Epithelial cell of proximal tubule (primary cell): ENCODE data around the gene PTMA. TPM values are rescaled to one million over a fixed set of nuclear protein-coding genes. Genes with fewer than 3 reads are reported as not detected.

Experiments
- DNase-seq: peaks from one replicate; pipeline ENCODE4 v3.0.0-alpha.2; 2011; ENCODE audit warnings: low read depth
- H3K4me3 ChIP-seq: 2 replicates; pipeline ENCODE4 v1.5.1; 2011; ENCODE audit warnings: low read depth, mild to moderate bottlenecking, low read length
- CTCF ChIP-seq: conservative IDR thresholded peaks from 2 replicates; pipeline ENCODE4 v1.5.1; 2012; ENCODE audit warnings: low read depth, mild to moderate bottlenecking, low read length
- total RNA-seq: library from RNA; depleted of rRNA; stranded (reverse); fragments of >200 nt; gene quantifications from 2 replicates; pipeline ENCODE4 v1.2.3, GENCODE V29; 2015

Gene PTMA
- total RNA-seq, 1 donor from 2014 or later: 2,011 TPM

GRCh38 chr2:231684314-231685223, 23.8 kb upstream of the PTMA start:
- no peak for TF ChIP-seq CTCF
- DNase-seq: no peak
- H3K4me3 ChIP-seq: no peak overlapping the region

DNA sequence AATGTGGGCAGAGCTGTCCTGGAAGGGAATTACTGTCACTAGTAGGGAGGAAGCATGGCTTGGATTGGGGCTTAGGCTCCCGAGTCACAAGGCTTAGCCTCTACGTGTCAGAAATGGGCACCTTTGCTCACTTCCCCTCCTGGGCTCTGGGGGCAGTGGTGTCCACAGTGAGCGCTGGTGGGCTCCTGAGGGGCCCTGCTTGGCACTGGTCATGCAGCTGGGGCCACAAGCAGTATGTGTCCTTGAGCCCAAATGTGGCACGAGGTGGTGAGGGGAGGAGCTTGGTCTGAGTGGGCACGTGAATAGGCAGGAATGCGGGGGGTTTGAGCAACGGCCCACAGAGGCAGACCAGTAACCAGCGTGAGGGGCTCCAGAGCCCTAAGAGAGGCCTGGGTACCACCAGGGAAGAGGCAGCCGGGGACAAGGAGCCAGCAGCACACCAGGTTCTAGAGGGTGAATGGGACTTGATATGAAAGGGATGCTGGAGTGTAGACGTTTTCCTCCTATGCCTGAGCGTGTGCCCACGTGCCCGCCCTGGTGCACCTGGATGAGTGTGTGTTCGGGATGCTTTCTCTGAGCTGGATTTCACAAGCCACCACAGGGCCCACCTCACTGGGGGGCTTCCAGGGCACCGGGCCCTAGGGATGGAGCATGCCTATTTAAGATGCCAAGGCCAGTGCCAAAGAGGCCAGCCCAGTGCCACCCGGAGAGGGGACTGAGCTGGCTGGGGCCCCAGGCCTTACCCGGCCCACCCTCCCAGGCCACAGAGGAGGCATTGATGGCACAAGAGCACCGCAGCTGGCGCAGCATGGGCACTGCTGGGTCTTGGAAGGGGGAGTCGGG, 22.8 kb upstream of the PTMA start:
- TF ChIP-seq CTCF: no peak
- H3K4me3 ChIP-seq: no peak overlapping the region
- no peak for DNase-seq

DNA sequence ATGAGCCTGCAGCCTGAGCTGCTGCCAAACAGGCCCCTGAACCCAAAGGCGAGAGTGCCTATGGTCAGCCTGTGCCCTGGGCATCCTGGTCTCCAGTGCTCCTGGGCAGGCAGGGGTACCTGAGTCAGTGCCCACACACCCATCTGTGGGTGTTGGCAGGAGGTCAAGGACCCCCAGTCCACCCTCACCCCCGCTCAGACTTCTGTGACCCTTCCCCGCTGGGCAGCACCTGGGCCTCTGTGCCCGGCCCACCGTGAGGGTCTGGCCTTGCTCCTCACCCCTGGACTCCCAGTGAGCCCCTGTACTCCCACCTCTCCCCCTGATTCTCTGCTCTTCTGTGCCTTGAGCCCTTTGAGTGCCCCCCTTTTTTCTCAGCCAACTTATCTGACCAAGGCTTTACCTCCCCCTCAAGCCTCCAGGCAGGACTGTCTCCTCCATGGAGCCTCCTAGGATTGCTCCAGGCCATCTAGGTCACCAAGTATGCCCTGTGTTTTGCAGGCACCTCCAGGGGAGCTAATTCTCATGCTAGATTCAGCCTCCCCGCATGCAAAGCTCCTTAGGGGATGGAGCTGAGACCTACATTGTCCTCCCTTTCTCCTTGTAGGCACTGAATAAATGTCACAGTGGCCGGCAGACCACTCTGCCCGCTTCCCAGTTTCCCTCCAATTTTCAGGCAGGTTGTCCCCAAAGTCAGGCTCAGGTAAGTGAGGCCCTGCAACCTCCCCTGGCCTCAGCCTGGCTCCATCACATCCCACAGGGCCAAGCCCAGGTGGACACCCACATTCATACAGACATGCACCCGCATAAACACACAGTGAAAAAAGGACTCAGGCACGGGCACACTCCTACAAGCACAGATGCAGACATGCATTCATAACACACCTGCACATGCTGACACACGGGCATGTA, 21.9 kb upstream of the PTMA start:
- no peak for DNase-seq
- H3K4me3 ChIP-seq: no peak overlapping the region
- TF ChIP-seq CTCF: no peak

DNA sequence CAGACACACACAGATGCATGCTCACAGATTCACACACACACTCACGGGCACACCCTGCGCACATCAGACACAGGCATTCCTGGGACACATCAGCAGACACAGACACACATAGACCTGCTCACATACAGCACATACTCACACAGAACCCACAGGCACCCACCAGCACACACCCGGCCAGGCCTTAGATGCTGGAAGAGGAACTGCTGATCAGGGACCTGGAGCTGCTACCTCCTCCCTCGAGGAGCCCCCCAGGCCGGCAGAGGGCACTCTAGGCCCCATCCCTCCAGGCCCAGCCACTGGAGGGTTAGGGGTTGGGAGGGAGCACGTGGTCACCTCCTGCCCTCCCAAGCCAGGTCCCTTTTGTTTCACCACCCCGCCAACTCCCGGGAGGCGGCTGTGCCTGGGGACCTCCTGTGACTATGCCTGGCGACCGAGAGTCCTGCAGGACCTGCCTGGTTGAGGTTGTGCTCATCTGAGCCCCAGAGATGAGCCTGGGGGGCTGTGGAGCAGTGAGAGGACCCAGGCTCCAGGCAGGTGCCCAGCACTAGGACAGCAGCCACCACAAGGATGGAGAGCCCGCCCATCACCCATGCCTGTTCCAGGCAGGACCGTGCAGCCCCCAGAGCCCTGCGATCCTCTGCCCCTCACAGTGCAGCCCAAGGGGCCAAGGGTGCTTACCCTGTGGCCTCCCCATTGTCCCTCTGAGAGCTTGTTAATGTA, 21.0 kb upstream of the PTMA start:
- peak overlapping the region; percentile 7 for H3K4me3 ChIP-seq
- peak; percentile 68 for TF ChIP-seq CTCF
- DNase-seq: no peak

DNA sequence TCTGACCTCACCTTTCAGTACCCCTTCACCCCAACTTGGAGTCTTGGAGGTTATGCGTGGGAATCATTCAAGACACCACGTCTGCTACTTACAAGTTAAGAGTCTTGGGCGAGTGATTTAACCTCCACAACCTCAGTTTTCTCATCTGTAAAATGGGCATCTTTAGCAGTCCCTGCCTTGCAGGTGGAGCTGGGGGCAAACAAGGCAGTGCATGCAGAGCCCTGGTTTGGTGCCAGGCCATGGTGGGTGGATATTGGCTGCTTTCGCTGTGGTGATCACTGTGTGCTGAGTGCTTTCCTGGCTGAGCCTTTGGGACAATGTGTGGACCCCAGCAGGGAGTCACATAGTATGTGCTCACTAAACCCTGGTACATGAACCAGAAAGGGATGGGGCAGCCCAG, 20.4 kb upstream of the PTMA start:
- no peak for TF ChIP-seq CTCF
- no peak for DNase-seq
- H3K4me3 ChIP-seq: no peak overlapping the region

DNA sequence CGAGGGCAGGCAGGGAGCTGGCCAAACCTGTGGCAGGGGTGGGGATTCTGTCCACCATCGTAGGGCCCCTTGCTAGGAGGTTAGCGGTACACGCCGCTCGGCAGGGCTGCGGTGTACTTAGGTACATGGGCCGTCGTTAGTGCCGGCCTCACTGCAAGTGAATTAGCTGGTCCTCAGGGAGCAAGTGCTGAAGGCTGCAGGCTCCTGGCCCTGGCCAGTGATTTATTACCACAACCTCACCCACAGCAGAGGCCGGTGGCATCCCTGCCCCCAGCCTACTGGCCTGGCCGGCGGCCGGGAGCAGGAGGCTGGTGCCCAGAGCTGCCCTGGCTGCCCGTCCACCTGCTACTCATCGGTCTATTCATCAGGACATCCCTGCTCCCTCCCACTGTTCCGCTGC, 19.6 kb upstream of the PTMA start:
- no peak overlapping the region for H3K4me3 ChIP-seq
- DNase-seq: no peak
- no peak for TF ChIP-seq CTCF
